ES-I3 (cell line): Measurements from ENCODE around the gene GALNT13.

Experiments used
- H3K36me3 ChIP-seq: 2 replicates; pipeline ENCODE4 v1.6.1; 2013; ENCODE audit warnings: mild to moderate bottlenecking, low read length, control low read depth, moderate library complexity; ENCODE audit not compliant: insufficient read depth
- H3K4me1 ChIP-seq: 2 replicates; pipeline ENCODE4 v1.6.1; 2013; ENCODE audit warnings: mild to moderate bottlenecking, control low read depth, low read length; ENCODE audit not compliant: insufficient read depth
- H3K9ac ChIP-seq: 2 replicates; pipeline ENCODE4 v1.6.1; 2013; ENCODE audit warnings: low read depth, mild to moderate bottlenecking, low read length, moderate library complexity
- H3K9me3 ChIP-seq: 2 replicates; pipeline ENCODE4 v1.6.1; 2013; ENCODE audit warnings: mild to moderate bottlenecking, low read length, moderate library complexity; ENCODE audit not compliant: control insufficient read depth, insufficient read depth

The GALNT13 gene

DNA sequence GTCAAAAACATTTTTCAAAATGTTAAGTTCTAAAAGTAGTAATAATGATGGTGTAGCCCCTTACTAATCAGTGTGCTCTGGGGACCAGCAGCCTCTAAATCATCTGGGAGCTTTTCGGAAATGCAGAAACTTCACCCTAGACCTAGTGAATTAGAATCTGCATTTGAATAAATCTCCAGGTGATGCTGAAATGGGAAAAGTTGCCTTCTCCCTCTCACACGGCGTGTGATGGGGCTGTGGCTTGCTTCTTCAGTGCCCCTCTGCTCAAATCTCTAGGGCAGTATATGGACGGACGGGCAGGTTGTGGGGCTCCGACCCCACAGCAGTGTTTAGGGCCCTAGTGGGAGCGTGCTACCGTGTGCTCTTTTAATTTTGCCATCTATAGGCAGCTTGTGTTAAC, 368.6 kb downstream of the GALNT13 start:
- Histone ChIP-seq H3K9ac (peak overlapping the region; percentile 46; the same call in 1 of the 2 replicates), H3K36me3 (no peaks in the 10 kb centered on the region), H3K9me3 (no peaks in the 10 kb centered on the region), H3K4me1 (peaks cover 6% of the 10 kb centered on the region)

DNA sequence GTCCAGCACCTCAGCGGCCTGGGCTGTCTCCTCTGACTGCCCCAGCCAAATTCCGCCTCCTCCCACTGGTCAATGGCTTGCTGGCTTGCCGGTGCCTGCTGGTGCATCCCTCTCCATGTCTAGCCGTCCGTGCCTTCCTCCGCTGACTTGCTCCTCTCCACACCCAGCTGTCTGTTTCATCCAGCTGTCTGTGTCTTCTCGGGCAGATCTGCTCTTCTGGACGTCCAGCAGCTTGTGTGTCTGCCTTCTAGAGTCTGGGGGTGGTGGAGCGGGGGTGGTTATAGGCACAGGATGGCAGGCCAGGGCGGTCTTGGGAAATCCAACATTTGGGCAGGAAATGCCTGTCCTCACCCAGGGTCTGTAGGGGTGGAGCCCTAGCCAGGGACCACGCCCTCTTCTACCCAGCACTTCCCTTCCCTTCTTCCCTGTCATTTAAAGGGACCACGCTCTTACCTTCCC, 369.2 kb downstream of the GALNT13 start:
- H3K36me3 ChIP-seq = no peaks in the 10 kb centered on the region
- H3K9me3 ChIP-seq = no peaks in the 10 kb centered on the region
- H3K9ac ChIP-seq = peak overlapping the region; percentile 46; the same call in 1 of the 2 replicates
- peaks cover 6% of the 10 kb centered on the region for H3K4me1 ChIP-seq

DNA sequence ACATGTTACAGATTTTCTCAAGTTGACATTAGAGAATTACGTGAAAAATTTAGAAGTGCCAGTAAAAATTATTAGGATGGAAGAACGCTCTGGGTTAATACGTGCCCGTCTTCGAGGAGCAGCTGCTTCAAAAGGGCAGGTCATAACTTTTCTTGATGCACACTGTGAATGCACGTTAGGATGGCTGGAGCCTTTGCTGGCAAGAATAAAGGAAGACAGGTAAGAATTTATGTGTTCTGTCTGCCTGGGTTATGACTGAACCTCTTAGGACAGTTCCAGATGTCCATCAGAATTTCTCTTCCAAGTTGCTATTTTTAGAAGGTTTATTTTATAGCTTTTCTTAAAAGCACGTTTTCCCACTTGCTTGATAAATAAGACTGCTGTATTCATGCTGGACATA, 371.0 kb downstream of the GALNT13 start:
- Histone ChIP-seq H3K9ac (no peak overlapping the region), H3K36me3 (no peaks in the 10 kb centered on the region), H3K4me1 (peaks cover 6% of the 10 kb centered on the region), H3K9me3 (no peaks in the 10 kb centered on the region)

DNA sequence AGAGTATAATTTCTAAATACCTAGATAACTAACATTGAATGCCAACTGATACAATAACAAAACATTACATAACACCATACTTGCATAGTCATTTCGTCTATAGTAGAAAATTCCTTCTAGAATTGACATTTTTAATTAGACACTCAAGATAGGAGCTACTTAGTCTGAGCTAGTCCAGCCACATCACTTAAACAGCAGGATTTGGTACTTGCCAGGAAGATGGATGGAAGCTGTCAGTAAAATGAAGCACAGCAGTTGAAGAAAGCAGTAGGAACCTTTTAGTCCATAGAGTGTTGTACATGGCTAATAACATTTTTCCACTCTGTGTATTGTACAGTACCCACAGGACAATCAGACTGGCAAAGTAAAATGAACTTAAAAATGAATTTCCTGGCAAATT, 372.0 kb downstream of the GALNT13 start:
- H3K9ac ChIP-seq = no peak overlapping the region
- H3K4me1 ChIP-seq = peaks cover 6% of the 10 kb centered on the region
- H3K36me3 ChIP-seq = no peaks in the 10 kb centered on the region
- H3K9me3 ChIP-seq = no peaks in the 10 kb centered on the region

DNA sequence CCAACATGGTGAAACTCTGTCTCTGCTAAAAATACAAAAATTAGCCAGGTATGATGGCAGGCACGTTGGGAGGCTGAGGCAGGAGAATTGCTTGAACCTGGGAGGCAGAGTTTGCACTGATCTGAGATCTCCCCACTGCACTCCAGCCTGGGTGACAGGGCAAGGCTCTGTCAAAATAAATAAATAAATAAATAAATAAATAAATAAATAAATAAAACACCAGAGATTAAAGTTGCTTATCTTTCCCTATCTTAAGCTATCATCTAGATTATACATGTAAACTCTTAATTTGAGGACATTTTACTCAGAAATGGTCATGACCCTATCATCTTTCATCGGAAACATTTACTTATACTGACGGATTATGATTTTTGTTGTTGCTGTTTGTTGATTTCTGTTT, 373.2 kb downstream of the GALNT13 start:
- H3K9ac ChIP-seq = no peak overlapping the region
- no peaks in the 10 kb centered on the region for H3K9me3 ChIP-seq
- H3K36me3 ChIP-seq = no peaks in the 10 kb centered on the region
- peaks cover 6% of the 10 kb centered on the region for H3K4me1 ChIP-seq

DNA sequence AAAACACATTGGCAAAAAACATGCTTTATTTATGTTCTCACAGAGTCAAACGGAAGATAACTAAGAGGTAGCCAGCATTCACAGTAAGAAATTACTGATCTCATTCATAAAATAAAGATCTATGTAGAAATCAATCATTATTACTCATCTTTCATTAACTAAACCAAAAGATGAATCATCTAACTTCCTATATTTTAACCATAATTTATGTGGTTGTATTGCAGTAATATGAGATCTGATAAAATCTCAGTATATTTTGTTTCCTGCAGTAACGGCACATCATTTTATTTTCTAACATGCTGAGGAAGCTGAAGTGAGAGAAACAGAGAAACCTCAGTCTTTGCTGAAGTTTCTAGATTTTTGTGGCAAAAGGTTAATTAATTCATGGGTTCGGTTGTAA, 375.8 kb downstream of the GALNT13 start:
- no peaks in the 10 kb centered on the region for H3K36me3 ChIP-seq

DNA sequence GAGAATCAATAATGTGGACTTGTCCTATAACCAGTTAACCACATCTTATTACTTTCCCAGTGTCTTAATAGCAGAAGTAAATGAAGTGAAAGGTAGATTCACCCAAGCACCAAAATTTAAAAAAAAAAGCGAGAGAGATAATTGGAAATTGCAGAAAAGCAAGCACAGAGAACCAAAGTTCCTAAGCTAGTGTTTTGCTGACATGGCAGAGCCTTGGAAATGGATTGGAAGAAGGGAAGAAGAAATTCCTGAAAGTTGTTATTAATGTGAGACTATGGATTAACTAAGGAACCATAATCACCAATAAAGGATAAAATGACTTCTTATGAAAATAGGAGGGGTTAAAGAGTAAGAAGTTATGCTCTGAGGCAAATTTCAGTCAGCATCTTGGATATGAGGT, 384.4 kb downstream of the GALNT13 start:
- Histone ChIP-seq H3K4me1 (no peaks in the 10 kb centered on the region), H3K9me3 (no peaks in the 10 kb centered on the region), H3K36me3 (no peaks in the 10 kb centered on the region), H3K9ac (no peak overlapping the region)

More for the DNA sequence above, 375.8 kb downstream of the GALNT13 start:
- H3K9ac ChIP-seq = no peak overlapping the region
- no peaks in the 10 kb centered on the region for H3K9me3 ChIP-seq
- H3K4me1 ChIP-seq = no peaks in the 10 kb centered on the region

DNA sequence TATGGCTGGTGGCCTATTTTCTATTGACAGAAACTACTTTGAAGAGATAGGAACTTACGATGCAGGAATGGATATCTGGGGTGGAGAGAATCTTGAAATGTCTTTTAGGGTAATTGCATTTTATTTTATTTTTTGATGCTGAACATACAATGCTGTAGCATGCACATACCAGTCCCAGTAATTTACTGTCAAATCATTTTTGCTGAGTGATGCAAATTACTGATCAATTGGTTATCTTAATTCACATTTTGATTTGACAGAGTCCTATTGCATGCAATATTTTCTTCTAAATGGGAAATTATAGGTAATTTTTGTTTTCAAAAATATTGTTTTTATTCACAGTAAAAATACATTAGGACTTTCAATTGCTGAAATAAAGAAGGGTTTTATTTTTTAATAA, 387.3 kb downstream of the GALNT13 start:
- H3K9ac ChIP-seq = no peak overlapping the region; the same call in 1 of the 2 replicates
- no peaks in the 10 kb centered on the region for H3K4me1 ChIP-seq
- H3K9me3 ChIP-seq = no peaks in the 10 kb centered on the region
- H3K36me3 ChIP-seq = no peaks in the 10 kb centered on the region

DNA sequence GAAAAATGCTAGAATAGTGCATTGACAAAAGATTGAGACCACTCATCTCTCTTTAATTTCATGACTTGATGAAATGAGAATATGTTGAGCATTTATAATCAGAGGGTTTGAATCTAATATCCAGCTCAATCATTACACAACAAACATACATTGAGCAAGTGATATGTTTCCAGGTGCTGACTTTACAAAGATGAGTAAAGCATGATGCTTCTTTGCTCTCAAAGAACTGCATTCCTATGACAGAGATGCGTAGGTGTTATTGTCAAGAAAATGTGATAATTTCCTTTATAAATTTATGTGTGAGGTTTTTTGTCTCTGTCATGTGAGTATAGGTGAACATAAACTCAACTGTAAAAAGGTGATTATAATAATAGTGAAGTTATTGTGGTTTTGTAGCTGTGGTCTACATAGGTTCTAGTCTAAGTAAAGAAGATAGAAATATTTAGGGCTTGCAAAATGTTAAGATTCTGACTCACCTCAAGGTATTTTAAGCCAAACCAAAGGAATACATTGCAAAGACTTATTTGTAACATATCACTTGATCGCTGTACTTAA, 389.8 kb downstream of the GALNT13 start:
- H3K9me3 ChIP-seq = no peaks in the 10 kb centered on the region
- H3K4me1 ChIP-seq = no peaks in the 10 kb centered on the region
- no peaks in the 10 kb centered on the region for H3K36me3 ChIP-seq
- H3K9ac ChIP-seq = no peak overlapping the region

DNA sequence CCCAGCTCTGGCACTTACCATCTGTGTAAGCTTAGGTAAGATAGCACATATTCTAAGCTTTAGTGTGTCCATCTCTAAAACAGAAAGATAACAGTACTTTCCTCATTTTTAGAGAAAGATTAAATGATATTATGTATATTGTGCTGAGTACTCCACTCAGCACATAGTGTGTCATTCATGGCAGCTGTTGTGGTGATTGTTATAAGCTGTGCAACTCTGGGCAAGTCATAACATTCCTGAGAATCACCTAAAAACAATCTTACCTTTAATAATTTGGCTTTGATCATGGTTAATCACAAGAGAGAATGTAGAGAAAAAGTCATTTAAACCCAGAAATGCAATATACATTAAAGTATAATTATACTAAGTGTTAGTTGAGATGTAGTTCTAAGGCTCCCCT, 391.5 kb downstream of the GALNT13 start:
- Histone ChIP-seq H3K36me3 (no peaks in the 10 kb centered on the region), H3K4me1 (no peaks in the 10 kb centered on the region), H3K9ac (no peak overlapping the region), H3K9me3 (no peaks in the 10 kb centered on the region)

DNA sequence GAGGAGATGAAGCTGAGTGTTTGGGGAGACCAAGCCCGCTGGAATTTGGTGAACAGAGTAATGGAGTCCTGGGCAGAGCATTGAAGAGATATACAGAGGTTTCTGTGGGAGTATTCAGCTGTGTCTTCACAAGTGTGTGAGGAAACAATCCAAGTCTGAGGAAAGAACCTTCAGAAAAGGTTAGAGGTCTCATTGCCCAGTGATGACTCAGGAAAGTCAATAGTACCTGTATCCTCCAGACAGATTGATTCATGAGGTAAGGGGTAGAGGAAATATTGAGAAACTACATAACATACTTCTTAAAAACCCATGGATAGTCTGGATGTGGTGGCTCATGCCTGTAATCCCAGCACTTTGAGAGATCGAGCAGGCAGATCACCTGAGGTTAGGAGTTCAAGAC, 392.3 kb downstream of the GALNT13 start:
- Histone ChIP-seq H3K9me3 (no peaks in the 10 kb centered on the region), H3K4me1 (no peaks in the 10 kb centered on the region), H3K36me3 (no peaks in the 10 kb centered on the region), H3K9ac (no peak overlapping the region)

DNA sequence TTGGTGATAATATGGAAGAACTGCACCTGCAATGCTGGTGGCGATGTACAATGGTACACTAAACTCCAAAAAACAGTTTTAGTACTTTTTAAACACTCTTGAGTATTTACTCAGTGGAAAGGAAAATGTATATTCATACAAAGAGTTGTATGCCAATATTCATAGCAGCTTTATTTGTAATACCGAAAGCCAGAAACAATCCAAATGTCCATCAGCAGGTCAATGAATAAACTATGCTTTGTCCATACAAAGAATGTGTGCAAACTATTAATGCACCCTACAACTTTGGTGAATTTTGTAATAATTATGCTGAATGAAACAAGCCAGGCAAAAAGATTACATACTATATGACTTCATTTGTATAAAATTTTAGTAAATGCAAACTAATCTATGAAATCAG, 396.3 kb downstream of the GALNT13 start:
- no peaks in the 10 kb centered on the region for H3K36me3 ChIP-seq
- H3K9me3 ChIP-seq = no peaks in the 10 kb centered on the region
- no peak overlapping the region for H3K9ac ChIP-seq
- no peaks in the 10 kb centered on the region for H3K4me1 ChIP-seq

DNA sequence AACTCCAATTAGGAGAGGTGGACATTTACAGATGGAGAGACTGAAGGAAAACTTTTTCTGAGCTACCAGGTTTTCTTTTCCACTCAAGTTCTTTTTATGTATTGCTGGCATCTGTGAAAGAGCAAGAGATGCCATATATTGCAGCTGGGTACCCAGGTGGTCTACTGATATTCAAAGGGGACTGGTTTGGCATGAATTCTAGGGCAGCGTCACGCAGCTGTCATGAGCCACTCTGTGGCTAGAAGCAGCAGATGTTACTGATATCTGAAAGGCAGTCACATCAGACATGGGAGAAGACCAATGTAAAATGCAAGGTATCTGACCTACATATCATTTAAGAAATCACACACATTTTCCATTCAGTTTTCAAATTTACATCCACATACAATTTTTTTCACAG, 408.8 kb downstream of the GALNT13 start:
- Histone ChIP-seq H3K4me1 (peaks cover 4% of the 10 kb centered on the region; the same call in 1 of the 2 replicates), H3K9me3 (peaks cover 3% of the 10 kb centered on the region; the same call in 1 of the 2 replicates), H3K36me3 (no peaks in the 10 kb centered on the region), H3K9ac (no peak overlapping the region)

DNA sequence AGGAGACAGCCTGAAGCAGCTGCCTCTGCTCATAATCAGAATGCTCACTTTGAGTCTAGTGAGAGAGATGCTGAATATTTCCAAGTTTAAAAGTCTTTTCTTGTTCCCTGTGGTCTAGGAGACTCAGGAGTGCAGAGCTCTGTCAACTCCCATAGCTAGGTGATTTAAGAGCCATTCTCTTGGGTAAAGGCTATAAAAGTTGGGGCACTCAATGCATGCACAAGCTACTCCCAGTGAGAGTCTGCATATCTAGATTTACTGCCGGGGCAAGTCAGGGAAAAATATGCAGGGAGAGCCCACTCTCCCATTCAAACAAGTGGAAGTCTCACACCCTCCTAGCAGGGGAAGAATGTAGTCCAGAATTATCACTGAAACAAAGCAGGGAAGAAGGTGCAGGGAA, 418.1 kb downstream of the GALNT13 start:
- H3K9me3 ChIP-seq = peaks cover 6% of the 10 kb centered on the region; the same call in 1 of the 2 replicates
- H3K4me1 ChIP-seq = no peaks in the 10 kb centered on the region
- H3K9ac ChIP-seq = no peak overlapping the region
- no peaks in the 10 kb centered on the region for H3K36me3 ChIP-seq

DNA sequence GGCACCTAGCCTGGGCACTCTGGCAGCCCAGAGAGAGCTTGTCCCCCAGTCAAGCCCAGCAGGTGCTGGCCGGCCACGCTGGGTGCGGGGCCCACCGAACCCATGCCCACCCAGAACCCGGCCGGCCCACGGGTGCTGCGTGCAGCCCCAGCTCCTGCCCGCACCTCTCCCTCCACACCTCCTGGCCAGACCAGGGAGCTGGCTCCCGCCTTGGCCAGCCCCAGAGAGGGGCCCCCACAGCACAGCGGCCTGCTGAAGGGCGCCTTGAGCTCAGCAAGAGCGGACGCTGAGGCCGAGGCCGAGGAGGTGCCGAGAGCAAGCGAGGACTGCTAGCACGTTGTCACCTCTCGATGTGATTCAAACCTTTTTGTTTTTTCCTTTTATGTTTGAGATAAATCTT, 419.8 kb downstream of the GALNT13 start:
- Histone ChIP-seq H3K9me3 (peaks cover 6% of the 10 kb centered on the region; the same call in 1 of the 2 replicates), H3K36me3 (no peaks in the 10 kb centered on the region), H3K9ac (no peak overlapping the region), H3K4me1 (no peaks in the 10 kb centered on the region)
